Measurements from ENCODE around the gene SLC44A4. TPM values are rescaled to one million over a fixed set of nuclear protein-coding genes. Genes with fewer than 3 reads are reported as not detected.

The SLC44A4 gene
- polyA plus RNA-seq, 1 of the 3 experiments (the other 2 are of a cell fraction), result 0.26 TPM

DNA sequence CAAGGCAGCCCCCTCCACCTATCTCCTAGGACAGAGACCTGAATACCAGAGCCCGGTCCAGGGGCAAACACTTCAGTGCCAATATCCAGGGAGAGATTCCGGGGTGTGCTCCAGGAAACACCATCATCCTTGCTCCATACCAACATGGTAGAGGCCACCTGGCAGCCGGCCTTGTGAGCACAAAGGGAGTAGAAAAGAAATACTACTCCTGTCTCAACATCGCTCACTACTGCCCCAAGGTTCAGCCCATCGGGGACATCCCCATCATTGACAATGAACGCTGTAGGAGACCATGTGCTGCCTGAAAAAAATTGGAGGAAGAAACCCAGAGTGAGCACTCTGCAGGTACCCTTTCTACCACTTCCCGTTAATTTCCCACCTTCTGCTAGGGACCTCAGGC lies 17.6 kb downstream of the SLC44A4 start (continued):
- TF ChIP-seq FOSL2 (IDR thresholded peaks at IDR 0.05; ENCODE audit: borderline replicate concordance, low read depth) (no peak), RCOR1 (IDR thresholded peaks at IDR 0.05; ENCODE audit: low read length) (no peak), POLR2AphosphoS5 (IDR thresholded peaks at IDR 0.05; ENCODE audit: low read depth, low read length) (no peak)

GRCh38 chr6:31860349-31860748 lies 18.4 kb downstream of the SLC44A4 start:
- CTCF ChIA-PET, result no interaction called here

More at GRCh38 chr6:31860349-31860748, 18.4 kb downstream of the SLC44A4 start:
- H3K27me3 ChIP-seq (ENCODE audit: insufficient read depth), result no peaks in the 10 kb centered on the region
- H3K9ac ChIP-seq, result no peak overlapping the region
- no peak overlapping the region for H2AFZ ChIP-seq (ENCODE audit: low read depth)
- DNase-seq, result no peak
- no peak overlapping the region for H3K27ac ChIP-seq (ENCODE audit: low read depth in 2 of 2, low read length in 1 of 2)
- H3K36me3 ChIP-seq (replicated peaks in 1 of 2; ENCODE audit: control insufficient read depth in 1 of 2, insufficient read depth in 2 of 2, low read length in 1 of 2), result peaks cover 4 to 11% of the 10 kb centered on the region in 2 experiments
- no peaks in the 10 kb centered on the region for H3K9me2 ChIP-seq
- POLR2A ChIA-PET, result no interaction called here
- H3F3A ChIP-seq (replicated peaks; ENCODE audit: insufficient read depth), result peaks cover 15% of the 10 kb centered on the region
- TF ChIP-seq REST (IDR thresholded peaks at IDR 0.05; ENCODE audit: low read depth, low read length) (no peak), SIN3A (IDR thresholded peaks at IDR 0.05; ENCODE audit: borderline replicate concordance, low read depth, low read length) (no peak), JUND (IDR thresholded peaks at IDR 0.05) (no peak), EZH2phosphoT487 (IDR thresholded peaks at IDR 0.05; ENCODE audit: borderline replicate concordance, low read depth) (no peak), RFX5 (IDR thresholded peaks at IDR 0.05; ENCODE audit: low read length) (no peak), PBX3 (IDR thresholded peaks at IDR 0.05) (no peak)
- peaks cover 10% of the 10 kb centered on the region for H3K79me2 ChIP-seq (ENCODE audit: insufficient read depth)
- no peaks in the 10 kb centered on the region for H3K9me3 ChIP-seq
- H3K4me2 ChIP-seq, result no peak overlapping the region
- WGBS (ENCODE audit: low lambda C conversion rate), result 100% methylated on average over 6 of the region's 13 CpGs
- H3K4me1 ChIP-seq (ENCODE audit: control insufficient read depth in 1 of 2, insufficient read depth in 2 of 2, low read depth in 1 of 2, low read length in 1 of 2), result peaks cover 0 to 14% of the 10 kb centered on the region in 2 experiments; a peak in 1 of 4 replicates
- no peaks in the 10 kb centered on the region for H4K20me1 ChIP-seq (ENCODE audit: insufficient read depth)
- H3K4me3 ChIP-seq (ENCODE audit: low read depth in 2 of 2, low read length in 1 of 2), result no peak overlapping the region
